GM19238 (cell line): ENCODE results near the gene HAPLN3.

ENCODE experiments used
- DNase-seq: peaks from one replicate; pipeline ENCODE4 v3.0.0; 2011; ENCODE audit warnings: low spot score; ENCODE audit not compliant: insufficient read length

The HAPLN3 gene

DNA sequence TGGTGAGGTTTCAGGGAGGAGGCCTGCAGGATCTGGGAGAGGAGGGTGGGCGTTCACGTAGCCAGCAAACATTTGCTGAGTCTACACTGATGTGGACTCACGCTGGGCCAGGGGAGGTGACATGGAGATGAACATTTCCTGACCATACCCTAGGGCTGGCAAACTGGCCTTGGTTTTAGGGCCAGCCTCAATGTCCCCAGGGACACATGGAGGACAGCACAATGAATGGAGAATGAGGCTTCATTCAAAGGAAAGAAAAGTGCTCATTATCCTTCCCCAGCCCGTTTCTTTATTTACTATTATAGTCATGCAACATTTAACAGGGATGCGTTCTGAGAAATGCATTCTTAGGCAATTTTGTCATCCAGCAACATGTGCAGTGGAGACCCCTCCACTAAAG, 65.3 kb downstream of the HAPLN3 start:
- no peak for DNase-seq

DNA sequence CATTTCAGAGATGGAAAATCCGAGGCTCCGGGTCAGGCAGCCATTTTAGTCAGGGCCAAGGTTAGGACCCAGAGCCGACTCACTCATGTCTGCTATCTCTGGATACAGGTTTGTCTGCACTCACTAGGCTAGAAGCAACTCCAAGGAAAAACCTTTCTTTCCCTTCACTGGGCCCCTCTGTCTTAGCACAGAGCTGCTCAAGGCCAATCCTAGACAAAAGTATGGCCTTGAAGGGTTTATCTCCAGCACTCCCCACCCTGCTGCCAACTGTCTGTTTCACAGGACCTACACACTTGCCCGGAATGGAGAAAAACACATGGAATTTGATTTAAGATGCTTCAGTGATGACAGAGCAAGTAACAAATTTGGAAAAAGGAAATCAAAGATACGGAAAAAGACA, 66.6 kb downstream of the HAPLN3 start:
- no peak for DNase-seq
